Measurements from ENCODE around the gene CIRBP. TPM values are rescaled to one million over a fixed set of nuclear protein-coding genes. Genes with fewer than 3 reads are reported as not detected.
A peak's percentile ranks its signal among the peaks of the same experiment; 100 is the strongest.

The CIRBP gene
- total RNA-seq, 4 donors from 2014 or later = 258 to 623 (median 458) TPM

DNA sequence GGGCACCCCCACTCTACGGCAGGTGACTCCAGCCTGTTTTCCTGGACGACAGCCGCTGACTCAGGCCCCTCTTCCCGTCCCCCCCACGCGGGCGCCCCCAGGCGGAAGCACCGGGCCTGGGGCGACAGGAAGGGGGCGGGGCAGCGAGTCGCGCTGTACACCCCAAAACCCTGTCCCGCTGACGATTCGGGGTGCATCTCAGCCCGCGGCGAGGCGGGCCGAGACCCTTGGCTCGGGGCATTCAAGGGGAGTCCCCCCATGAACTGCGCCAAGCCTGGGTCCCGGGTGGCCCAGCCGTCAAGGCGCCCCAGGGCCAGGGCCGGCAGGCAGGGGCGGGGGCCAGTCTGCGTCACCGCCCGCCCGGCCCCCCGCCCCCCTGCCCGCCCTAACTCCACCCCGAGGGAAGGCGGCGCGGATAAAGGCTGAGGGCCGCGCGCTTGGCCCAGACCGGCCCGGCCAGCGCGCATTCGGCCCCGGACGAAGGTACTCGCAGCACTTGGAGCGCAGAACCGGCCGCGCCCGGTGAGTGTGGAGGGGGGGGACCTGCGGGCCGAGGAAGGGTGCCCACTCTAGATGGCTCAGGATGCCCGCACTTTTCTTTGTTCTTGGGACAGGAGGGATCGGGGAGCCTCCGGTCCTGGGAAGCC is 20.9 kb upstream of the CIRBP start, which contains the start of gene MIDN:
Gene MIDN (plus strand): TSS at position 445 of the 647 bp plus-strand sequence. CDS start 1,714 bp downstream, outside the sequence.
- peaks cover 0 to 31% (median 0%) of the 10 kb centered on the region in 3 donors for H3K36me3 ChIP-seq
- TF ChIP-seq, protein P1, sequence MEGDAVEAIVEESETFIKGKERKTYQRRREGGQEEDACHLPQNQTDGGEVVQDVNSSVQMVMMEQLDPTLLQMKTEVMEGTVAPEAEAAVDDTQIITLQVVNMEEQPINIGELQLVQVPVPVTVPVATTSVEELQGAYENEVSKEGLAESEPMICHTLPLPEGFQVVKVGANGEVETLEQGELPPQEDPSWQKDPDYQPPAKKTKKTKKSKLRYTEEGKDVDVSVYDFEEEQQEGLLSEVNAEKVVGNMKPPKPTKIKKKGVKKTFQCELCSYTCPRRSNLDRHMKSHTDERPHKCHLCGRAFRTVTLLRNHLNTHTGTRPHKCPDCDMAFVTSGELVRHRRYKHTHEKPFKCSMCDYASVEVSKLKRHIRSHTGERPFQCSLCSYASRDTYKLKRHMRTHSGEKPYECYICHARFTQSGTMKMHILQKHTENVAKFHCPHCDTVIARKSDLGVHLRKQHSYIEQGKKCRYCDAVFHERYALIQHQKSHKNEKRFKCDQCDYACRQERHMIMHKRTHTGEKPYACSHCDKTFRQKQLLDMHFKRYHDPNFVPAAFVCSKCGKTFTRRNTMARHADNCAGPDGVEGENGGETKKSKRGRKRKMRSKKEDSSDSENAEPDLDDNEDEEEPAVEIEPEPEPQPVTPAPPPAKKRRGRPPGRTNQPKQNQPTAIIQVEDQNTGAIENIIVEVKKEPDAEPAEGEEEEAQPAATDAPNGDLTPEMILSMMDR (IDR thresholded peaks at IDR 0.05) = peak; percentile 26 to 54 (median 41)
- peak; percentile 93 to 97 for TF ChIP-seq POLR2A (IDR thresholded peaks at IDR 0.05)
- H3K27me3 ChIP-seq = no peaks in the 10 kb centered on the region
- H3K4me3 ChIP-seq = peak within 1 kb of the TSS; percentile 86 to 93 (median 88)
- H3K4me1 ChIP-seq = peaks cover 3 to 50% (median 31%) of the 10 kb centered on the region in 4 donors
- peak; percentile 84 to 93 (median 92) for DNase-seq
- peak within 1 kb of the TSS; percentile 99 to 100 (median 100) for H3K27ac ChIP-seq
- no peaks in the 10 kb centered on the region for H3K9me3 ChIP-seq

DNA sequence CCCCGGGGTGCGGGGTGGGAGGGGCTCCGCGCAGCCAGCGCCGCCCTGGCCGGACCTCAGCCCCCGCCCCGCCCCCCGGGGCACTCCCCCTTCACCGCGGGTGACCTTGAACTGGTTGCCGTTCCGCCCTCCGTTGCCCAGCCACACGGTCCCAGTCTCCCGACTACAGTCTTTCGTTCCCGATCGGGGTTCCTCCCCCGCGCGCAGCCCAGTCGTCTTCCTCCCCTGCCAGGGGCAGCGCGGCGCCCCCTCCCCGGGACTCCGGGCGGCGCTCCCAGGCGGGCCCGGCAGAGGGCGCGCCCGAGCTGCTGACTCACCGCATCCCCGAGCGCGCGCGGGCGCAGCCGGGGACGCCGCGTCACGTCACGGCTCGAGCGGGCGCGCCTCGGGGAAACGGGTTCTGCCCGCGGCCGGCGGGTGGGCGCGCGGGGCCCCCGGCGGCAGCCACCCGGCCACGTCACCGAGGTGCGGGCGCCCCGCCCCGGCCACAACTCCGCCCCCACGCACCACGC is 20.3 kb upstream of the CIRBP start:
- TF ChIP-seq, protein P1 (IDR thresholded peaks at IDR 0.05) = peak; percentile 81 to 97 (median 95)
- no peak for TF ChIP-seq POLR2A (IDR thresholded peaks at IDR 0.05)
- Histone ChIP-seq H3K4me3 (peak overlapping the region; percentile 86 to 93 (median 88)), H3K27ac (peak overlapping the region; percentile 99 to 100 (median 100)), H3K36me3 (peaks cover 0 to 30% (median 0%) of the 10 kb centered on the region in 3 donors), H3K4me1 (peaks cover 5 to 50% (median 35%) of the 10 kb centered on the region in 4 donors), H3K9me3 (no peaks in the 10 kb centered on the region), H3K27me3 (no peaks in the 10 kb centered on the region)
- DNase-seq = peak; percentile 79 to 89 (median 88)

DNA sequence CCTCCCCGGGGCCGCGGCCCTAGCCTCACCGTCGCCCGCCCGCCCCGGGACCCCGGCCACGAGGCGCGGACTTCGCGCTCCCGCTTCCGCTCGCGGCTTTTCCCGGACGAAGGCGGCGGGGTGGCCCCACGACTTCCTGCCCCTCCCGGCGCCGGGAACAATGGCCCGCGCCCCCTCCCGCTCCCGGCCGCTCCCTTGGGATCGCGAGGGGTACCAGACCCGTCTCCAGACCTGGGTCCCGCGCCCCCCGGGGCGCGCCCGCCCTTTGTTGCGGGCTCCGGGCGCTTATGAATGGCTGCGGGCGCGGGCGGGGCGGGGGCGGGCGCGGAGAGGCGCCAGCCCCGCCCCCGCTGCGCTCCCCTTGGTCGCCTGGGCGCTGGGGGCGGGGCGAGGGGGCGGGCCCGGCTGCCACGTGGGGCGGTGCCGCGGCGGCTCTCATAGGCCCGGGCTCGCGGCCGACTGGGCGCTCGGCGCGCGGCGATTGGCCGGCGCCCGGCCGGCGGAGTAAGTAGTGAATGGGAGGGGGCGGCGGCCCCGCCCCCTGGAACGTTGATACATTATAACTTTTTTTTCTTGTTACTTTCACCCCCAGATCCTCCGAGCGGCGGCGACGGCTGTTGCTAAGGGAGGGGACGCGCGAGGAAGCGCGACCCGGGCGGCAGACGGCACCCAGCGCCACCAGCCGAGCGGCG is 19.7 kb upstream of the CIRBP start:
- Histone ChIP-seq H3K9me3 (no peaks in the 10 kb centered on the region), H3K36me3 (peaks cover 0 to 32% (median 0%) of the 10 kb centered on the region in 3 donors), H3K4me3 (peak overlapping the region; percentile 86 to 93 (median 88)), H3K27ac (peak overlapping the region; percentile 99 to 100 (median 100)), H3K4me1 (peaks cover 10 to 50% (median 36%) of the 10 kb centered on the region in 4 donors), H3K27me3 (no peaks in the 10 kb centered on the region)
- TF ChIP-seq POLR2A (IDR thresholded peaks at IDR 0.05) = peak; percentile 90 to 92
- TF ChIP-seq, protein P1 (IDR thresholded peaks at IDR 0.05) = no peak
- peak; percentile 96 to 98 (median 97) for DNase-seq

DNA sequence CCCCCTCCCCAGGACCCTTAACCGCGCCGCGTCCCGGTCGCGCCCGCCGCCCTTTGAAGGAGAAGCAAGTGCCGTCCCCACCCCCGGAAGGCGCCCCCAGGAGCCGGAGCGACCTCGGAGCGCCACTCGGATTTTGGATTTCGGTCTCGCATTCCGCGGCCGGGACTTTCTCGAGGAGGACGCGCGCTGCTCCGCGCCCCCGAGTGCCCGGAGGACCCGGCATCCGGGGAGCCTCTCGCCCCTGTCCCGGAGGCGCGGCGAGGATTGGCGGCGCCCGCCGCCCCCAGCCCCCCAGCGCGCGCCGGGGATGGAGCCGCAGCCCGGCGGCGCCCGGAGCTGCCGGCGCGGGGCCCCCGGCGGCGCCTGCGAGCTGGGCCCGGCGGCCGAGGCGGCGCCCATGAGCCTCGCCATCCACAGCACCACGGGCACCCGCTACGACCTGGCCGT is 19.1 kb upstream of the CIRBP start:
- Histone ChIP-seq H3K27ac (peak overlapping the region; percentile 95 to 100 (median 100)), H3K4me3 (peak overlapping the region; percentile 86 to 93 (median 88)), H3K36me3 (peaks cover 0 to 37% (median 0%) of the 10 kb centered on the region in 3 donors), H3K27me3 (no peaks in the 10 kb centered on the region), H3K9me3 (no peaks in the 10 kb centered on the region), H3K4me1 (peaks cover 8 to 50% (median 34%) of the 10 kb centered on the region in 4 donors)
- DNase-seq = no peak
- TF ChIP-seq, protein P1 (IDR thresholded peaks at IDR 0.05) = no peak
- TF ChIP-seq POLR2A (IDR thresholded peaks at IDR 0.05) = no peak

DNA sequence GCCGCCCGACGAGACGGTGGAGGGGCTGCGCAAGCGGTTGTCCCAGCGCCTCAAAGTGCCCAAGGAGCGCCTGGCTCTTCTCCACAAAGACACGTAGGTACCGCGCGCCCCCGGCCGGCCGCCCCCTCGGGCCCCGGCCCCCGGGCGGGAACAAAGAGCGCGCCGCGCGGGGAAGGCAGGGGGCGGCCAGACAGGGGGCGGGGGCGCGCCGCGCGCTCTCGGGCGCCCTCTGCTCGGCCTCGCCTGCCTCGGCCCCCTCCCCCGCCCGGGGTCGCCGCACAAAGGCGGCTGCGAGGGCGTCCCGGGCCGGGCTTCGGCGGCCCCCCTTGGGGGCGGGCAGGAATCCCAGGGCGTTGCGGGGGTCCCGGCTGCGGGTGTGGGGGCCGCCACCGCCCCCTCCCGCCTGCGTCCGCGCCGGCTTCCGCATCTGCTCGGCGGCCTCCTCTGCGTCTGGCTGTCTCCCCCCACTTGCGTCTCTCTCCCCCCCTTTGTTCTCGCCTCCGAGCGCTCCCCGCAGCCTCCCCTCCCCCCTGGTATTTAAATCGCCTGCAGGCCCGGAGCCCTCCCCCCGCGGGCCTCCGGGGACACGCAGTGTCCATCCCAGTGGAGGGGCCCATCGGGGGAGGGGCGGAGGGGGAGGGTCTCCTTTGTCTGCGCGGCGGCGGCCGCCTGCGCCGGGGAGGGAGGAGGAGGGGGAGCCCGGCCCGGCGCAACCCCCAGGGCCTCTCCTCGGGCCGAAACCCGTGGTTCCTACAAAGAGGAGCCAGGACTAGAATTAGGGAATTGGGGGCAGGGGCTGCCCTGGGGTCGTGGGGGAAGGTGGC is 18.5 kb upstream of the CIRBP start:
- DNase-seq = peak; percentile 68 to 88 (median 80)
- no peaks in the 10 kb centered on the region for H3K27me3 ChIP-seq
- peak overlapping the region; percentile 95 to 100 (median 100) for H3K27ac ChIP-seq
- H3K4me1 ChIP-seq = peaks cover 7 to 50% (median 34%) of the 10 kb centered on the region in 4 donors
- peaks cover 0 to 44% (median 0%) of the 10 kb centered on the region in 3 donors for H3K36me3 ChIP-seq
- H3K9me3 ChIP-seq = no peaks in the 10 kb centered on the region
- no peak for TF ChIP-seq POLR2A (IDR thresholded peaks at IDR 0.05)
- TF ChIP-seq, protein P1 (IDR thresholded peaks at IDR 0.05) = no peak
- H3K4me3 ChIP-seq = peak overlapping the region; percentile 86 to 93 (median 88)

All from Peyer's patch (tissue), 4 donors.